SK-N-SH (cell line): ENCODE data around the gene MAOB.

Source experiments
- MEF2A ChIP-seq: IDR thresholded peaks from 2 replicates; pipeline ENCODE4 v1.4.0; 2012; ENCODE audit warnings: low read depth, borderline replicate concordance
- POLR2AphosphoS5 ChIP-seq: IDR thresholded peaks from 2 replicates; pipeline ENCODE4 v1.6.1; 2012; ENCODE audit warnings: low read depth, low read length
- RAD21 ChIP-seq: IDR thresholded peaks from 2 replicates; pipeline ENCODE4 v1.6.1; 2012; ENCODE audit warnings: mild to moderate bottlenecking, low read length
- TAF1 ChIP-seq: IDR thresholded peaks from 2 replicates; pipeline ENCODE4 v1.6.1; 2012; ENCODE audit warnings: low read depth, mild to moderate bottlenecking, low read length, moderate library complexity, borderline replicate concordance
- TCF12 ChIP-seq: IDR thresholded peaks from 2 replicates; pipeline ENCODE4 v1.4.0; 2012
- TEAD4 ChIP-seq: IDR thresholded peaks from 2 replicates; pipeline ENCODE4 v1.4.0; 2012; ENCODE audit warnings: mild to moderate bottlenecking, borderline replicate concordance; ENCODE audit not compliant: insufficient read depth
- TF ChIP-seq, protein P1 (sequence below): fragments of 200-600 bp; sonication (generic); IDR thresholded peaks from 2 replicates; pipeline ENCODE4 v1.6.1; 2017; ENCODE audit warnings: antibody characterized with exemption, mild to moderate bottlenecking, moderate library complexity
- TF ChIP-seq, protein P2 (sequence below): IDR thresholded peaks from 2 replicates; pipeline ENCODE4 v1.4.0; 2012; ENCODE audit warnings: low read depth, borderline replicate concordance
- TF ChIP-seq, protein P3 (sequence below): IDR thresholded peaks from 2 replicates; pipeline ENCODE4 v1.4.0; 2012; ENCODE audit warnings: low read depth, borderline replicate concordance

DNA sequence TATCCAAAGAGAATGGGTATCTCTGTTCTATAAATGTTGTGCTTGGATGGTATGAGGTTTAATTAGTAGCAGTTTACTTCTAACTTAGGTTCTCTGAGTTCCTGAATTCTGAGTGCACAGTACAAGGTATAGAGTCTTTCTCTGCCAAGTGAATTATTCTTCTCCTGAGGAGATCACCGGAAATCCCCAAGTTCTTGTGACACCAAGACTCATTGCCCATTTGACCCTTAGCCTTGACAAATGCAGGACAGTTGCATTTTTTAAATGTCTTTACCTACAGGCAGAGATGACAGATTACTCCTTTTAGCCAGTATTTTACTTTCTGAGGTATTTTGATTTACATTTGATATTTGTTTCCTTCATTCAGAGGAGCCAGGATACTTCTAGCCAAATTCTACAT lies 153.3 kb downstream of the MAOB start:
- TF ChIP-seq, protein P1, sequence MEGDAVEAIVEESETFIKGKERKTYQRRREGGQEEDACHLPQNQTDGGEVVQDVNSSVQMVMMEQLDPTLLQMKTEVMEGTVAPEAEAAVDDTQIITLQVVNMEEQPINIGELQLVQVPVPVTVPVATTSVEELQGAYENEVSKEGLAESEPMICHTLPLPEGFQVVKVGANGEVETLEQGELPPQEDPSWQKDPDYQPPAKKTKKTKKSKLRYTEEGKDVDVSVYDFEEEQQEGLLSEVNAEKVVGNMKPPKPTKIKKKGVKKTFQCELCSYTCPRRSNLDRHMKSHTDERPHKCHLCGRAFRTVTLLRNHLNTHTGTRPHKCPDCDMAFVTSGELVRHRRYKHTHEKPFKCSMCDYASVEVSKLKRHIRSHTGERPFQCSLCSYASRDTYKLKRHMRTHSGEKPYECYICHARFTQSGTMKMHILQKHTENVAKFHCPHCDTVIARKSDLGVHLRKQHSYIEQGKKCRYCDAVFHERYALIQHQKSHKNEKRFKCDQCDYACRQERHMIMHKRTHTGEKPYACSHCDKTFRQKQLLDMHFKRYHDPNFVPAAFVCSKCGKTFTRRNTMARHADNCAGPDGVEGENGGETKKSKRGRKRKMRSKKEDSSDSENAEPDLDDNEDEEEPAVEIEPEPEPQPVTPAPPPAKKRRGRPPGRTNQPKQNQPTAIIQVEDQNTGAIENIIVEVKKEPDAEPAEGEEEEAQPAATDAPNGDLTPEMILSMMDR: no peak
- TF ChIP-seq RAD21: no peak
- no peak for TF ChIP-seq POLR2AphosphoS5
- TF ChIP-seq, protein P2, sequence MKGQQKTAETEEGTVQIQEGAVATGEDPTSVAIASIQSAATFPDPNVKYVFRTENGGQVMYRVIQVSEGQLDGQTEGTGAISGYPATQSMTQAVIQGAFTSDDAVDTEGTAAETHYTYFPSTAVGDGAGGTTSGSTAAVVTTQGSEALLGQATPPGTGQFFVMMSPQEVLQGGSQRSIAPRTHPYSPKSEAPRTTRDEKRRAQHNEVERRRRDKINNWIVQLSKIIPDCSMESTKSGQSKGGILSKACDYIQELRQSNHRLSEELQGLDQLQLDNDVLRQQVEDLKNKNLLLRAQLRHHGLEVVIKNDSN: no peak
- no peak for TF ChIP-seq TEAD4
- no peak for TF ChIP-seq MEF2A
- TF ChIP-seq TCF12: no peak
- TF ChIP-seq TAF1: no peak
- TF ChIP-seq, protein P3, sequence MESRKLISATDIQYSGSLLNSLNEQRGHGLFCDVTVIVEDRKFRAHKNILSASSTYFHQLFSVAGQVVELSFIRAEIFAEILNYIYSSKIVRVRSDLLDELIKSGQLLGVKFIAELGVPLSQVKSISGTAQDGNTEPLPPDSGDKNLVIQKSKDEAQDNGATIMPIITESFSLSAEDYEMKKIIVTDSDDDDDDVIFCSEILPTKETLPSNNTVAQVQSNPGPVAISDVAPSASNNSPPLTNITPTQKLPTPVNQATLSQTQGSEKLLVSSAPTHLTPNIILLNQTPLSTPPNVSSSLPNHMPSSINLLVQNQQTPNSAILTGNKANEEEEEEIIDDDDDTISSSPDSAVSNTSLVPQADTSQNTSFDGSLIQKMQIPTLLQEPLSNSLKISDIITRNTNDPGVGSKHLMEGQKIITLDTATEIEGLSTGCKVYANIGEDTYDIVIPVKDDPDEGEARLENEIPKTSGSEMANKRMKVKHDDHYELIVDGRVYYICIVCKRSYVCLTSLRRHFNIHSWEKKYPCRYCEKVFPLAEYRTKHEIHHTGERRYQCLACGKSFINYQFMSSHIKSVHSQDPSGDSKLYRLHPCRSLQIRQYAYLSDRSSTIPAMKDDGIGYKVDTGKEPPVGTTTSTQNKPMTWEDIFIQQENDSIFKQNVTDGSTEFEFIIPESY: no peak
